Parathyroid adenoma (tissue), 2 donors: ENCODE results near the gene GRK3.

Experiments
- H2AFZ ChIP-seq: fragments of 300-600 bp; sonication (generic); one replicate; pipeline ENCODE4 v1.7.0; 2017; ENCODE audit warnings: antibody characterized with exemption, mild to moderate bottlenecking
- H3K27ac ChIP-seq: fragments of 300-600 bp; sonication (generic); one replicate; pipeline ENCODE4 v1.7.0; 2017
- H3K27me3 ChIP-seq: fragments of 300-600 bp; sonication (generic); one replicate; pipeline ENCODE4 v1.7.0; 2017; ENCODE audit warnings: low read length; ENCODE audit not compliant: control insufficient read depth, insufficient read depth
- H3K36me3 ChIP-seq: fragments of 300-600 bp; sonication (generic); one replicate; pipeline ENCODE4 v1.7.0; 2017; ENCODE audit warnings: low read length; ENCODE audit not compliant: control insufficient read depth, insufficient read depth
- H3K4me1 ChIP-seq: fragments of 300-600 bp; sonication (generic); one replicate; pipeline ENCODE4 v1.7.0; 2017; ENCODE audit warnings: control low read depth
- H3K4me2 ChIP-seq: fragments of 300-600 bp; sonication (generic); one replicate; pipeline ENCODE4 v1.7.0; 2017; ENCODE audit warnings: low read length
- H3K4me3 ChIP-seq: fragments of 300-600 bp; sonication (generic); one replicate; pipeline ENCODE4 v1.7.0; 2017; ENCODE audit warnings: low read depth, low read length
- H3K79me2 ChIP-seq: fragments of 300-600 bp; sonication (generic); one replicate; pipeline ENCODE4 v1.7.0; 2017; ENCODE audit warnings: control low read depth
- H3K9ac ChIP-seq: fragments of 300-600 bp; sonication (generic); one replicate; pipeline ENCODE4 v1.7.0; 2017; ENCODE audit warnings: mild to moderate bottlenecking
- H3K9me3 ChIP-seq: fragments of 300-600 bp; sonication (generic); one replicate; pipeline ENCODE4 v1.7.0; 2017; ENCODE audit warnings: low read length; ENCODE audit not compliant: control insufficient read depth
- TF ChIP-seq, protein P1 (sequence below): fragments of 300-600 bp; sonication (generic); IDR thresholded peaks from one replicate; pipeline ENCODE4 v1.7.0; 2017; ENCODE audit warnings: antibody characterized with exemption, mild to moderate bottlenecking
- donor health status: primary hyperparathyroidism.

The GRK3 gene

DNA sequence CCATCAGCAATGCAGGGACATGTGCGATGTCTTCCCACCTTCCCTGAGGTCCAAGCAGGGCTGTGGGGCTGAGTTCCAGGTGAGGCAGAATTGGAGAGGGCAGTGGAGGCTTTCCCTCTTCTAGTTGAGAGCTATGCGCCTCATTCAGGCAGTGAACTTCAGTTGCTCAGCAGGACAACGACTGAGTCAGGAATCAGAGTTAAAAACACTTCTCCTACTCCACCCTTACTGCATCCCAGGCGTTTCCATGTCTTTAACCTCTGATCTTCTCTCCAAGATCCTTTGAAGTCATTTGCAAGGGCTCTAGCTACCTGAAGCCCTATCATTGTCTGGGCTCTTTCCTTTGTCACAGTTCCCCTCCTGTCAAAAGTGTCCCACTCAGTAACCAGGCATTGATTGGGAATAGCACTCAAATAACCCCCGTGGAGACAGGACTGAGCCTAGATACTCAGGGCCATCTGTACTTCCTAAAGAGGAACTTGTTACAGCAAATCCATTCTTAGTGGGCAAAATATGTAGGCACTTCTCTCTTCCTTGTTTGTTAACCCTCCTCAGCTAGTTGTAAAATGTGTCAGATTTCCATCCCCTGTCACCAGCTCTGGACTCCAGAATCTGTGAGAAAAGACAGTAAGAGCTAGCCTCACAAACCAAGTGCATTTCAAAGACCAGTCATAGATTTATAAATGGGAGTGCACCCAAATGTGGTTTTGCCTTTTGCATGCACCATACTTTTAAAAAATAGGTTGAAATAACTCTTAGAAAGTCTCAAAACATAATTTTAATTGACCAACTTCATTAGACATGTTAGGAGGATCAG lies 105.0 kb downstream of the GRK3 start:
- Histone ChIP-seq H2AFZ (no peak overlapping the region), H3K27ac (no peak overlapping the region), H3K36me3 (no peaks in the 10 kb centered on the region), H3K4me1 (no peaks in the 10 kb centered on the region), H3K27me3 (no peaks in the 10 kb centered on the region), H3K9ac (no peak overlapping the region), H3K79me2 (no peaks in the 10 kb centered on the region), H3K4me2 (no peak overlapping the region), H3K4me3 (no peak overlapping the region), H3K9me3 (no peaks in the 10 kb centered on the region)
- TF ChIP-seq, protein P1, sequence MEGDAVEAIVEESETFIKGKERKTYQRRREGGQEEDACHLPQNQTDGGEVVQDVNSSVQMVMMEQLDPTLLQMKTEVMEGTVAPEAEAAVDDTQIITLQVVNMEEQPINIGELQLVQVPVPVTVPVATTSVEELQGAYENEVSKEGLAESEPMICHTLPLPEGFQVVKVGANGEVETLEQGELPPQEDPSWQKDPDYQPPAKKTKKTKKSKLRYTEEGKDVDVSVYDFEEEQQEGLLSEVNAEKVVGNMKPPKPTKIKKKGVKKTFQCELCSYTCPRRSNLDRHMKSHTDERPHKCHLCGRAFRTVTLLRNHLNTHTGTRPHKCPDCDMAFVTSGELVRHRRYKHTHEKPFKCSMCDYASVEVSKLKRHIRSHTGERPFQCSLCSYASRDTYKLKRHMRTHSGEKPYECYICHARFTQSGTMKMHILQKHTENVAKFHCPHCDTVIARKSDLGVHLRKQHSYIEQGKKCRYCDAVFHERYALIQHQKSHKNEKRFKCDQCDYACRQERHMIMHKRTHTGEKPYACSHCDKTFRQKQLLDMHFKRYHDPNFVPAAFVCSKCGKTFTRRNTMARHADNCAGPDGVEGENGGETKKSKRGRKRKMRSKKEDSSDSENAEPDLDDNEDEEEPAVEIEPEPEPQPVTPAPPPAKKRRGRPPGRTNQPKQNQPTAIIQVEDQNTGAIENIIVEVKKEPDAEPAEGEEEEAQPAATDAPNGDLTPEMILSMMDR, result no peak

DNA sequence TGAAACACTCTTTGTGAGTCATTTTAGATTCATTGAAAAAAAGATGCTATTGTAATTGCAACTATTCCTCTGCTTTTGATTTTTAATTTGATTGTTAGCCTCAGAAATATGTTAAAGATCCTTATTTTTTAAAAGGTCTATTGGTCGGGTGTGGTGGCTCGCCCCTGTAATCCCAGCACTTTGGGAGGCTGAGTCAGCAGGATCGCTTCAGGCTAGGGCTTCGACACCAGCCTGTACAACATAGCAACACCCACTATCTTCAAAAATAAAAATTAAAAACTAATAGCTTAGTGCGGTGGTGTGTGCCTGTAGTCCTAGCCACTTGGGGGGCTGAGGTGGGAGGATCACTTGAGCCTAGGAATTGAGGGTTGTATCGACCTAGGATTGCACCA lies 105.6 kb downstream of the GRK3 start:
- no peaks in the 10 kb centered on the region for H3K9me3 ChIP-seq
- no peaks in the 10 kb centered on the region for H3K4me1 ChIP-seq
- no peaks in the 10 kb centered on the region for H3K36me3 ChIP-seq
- H3K27me3 ChIP-seq, result no peaks in the 10 kb centered on the region
- H3K79me2 ChIP-seq, result no peaks in the 10 kb centered on the region
- no peak overlapping the region for H2AFZ ChIP-seq
- H3K4me2 ChIP-seq, result no peak overlapping the region
- no peak overlapping the region for H3K9ac ChIP-seq
- TF ChIP-seq, protein P1, result no peak
- no peak overlapping the region for H3K4me3 ChIP-seq
- H3K27ac ChIP-seq, result no peak overlapping the region

DNA sequence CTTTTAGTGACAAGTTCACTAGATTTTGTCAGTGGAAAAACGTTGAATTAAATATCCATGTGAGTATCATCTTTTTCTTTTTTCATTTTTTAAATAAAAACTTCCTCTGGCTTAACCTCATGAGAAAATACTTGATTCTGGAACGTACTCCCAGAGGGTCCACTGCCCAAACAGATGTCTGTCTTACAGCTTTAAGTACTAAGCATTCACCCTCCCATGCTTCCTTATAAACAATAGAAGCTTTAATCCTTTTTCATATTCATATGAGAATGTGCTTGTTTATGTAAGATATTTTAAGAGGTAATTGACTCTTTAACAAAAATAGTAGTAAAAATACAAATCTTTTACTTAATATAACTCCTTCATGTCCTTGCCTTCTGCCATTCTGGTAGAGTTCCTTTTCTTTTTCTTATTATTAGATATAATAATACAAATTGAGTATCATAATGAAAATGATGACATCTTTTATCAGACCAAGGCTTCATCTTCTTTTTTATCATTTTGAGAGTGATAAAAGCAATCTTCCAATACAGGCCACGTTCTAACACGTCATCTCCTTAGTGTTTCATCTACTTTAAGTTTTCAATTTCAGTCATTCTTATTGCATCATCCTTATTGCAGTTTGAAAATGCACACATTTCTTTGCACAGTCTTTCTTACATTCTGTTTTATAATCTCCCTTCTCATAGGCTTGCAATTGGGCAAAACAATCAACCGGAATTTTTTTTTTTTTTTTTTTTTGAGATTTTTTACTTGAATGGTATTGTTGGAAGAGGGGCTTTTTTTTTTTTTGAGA lies 108.0 kb downstream of the GRK3 start:
- no peak overlapping the region for H2AFZ ChIP-seq
- H3K4me3 ChIP-seq, result no peak overlapping the region
- H3K79me2 ChIP-seq, result no peaks in the 10 kb centered on the region
- H3K9ac ChIP-seq, result no peak overlapping the region
- no peak overlapping the region for H3K27ac ChIP-seq
- no peaks in the 10 kb centered on the region for H3K4me1 ChIP-seq
- no peak overlapping the region for H3K4me2 ChIP-seq
- H3K9me3 ChIP-seq, result no peaks in the 10 kb centered on the region
- TF ChIP-seq, protein P1, result no peak
- no peaks in the 10 kb centered on the region for H3K27me3 ChIP-seq
- H3K36me3 ChIP-seq, result no peaks in the 10 kb centered on the region

DNA sequence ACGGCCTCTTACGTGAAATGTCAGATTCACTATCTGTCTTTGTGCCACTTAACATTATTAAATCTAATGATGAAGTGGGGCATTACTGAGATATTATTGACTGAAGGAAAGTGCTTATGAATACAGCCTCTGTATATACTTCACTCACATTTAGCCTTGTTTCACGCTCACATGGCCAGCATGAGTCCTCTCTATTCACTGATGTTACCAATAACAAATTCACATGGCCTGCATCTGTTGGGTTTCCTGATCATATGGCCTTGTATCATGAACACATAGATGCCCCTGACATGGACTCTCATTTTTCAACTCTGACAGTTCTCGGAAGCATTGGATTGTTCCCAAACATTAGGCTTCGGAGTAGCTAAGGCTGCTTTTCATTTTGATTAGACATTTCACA lies 109.2 kb downstream of the GRK3 start:
- Histone ChIP-seq H3K27me3 (no peaks in the 10 kb centered on the region), H3K9me3 (no peaks in the 10 kb centered on the region), H3K79me2 (no peaks in the 10 kb centered on the region), H3K27ac (no peak overlapping the region), H3K9ac (no peak overlapping the region), H3K4me1 (no peaks in the 10 kb centered on the region), H3K36me3 (no peaks in the 10 kb centered on the region), H3K4me2 (no peak overlapping the region), H3K4me3 (no peak overlapping the region), H2AFZ (no peak overlapping the region)
- TF ChIP-seq, protein P1, result no peak
